Fibroblast of lung (primary cell): ENCODE measurements around the gene PRKAR1A. TPM values are rescaled to one million over a fixed set of nuclear protein-coding genes. Genes with fewer than 3 reads are reported as not detected.
A peak's percentile ranks its signal among the peaks of the same experiment; 100 is the strongest.
"Not testable (repeated sequence)": the region's sequence is repeated elsewhere in the genome, so short reads cannot be mapped to it uniquely, and the experiment has no call there.

Experiments
- DNase-seq, 2 donors: peaks; one replicate each; pipeline versions ENCODE4 v3.0.0 to v3.0.0-alpha.2; 2010; ENCODE audit warnings: low read depth in 2 of 2
- H2AFZ ChIP-seq: 2 replicates; pipeline ENCODE4 v1.5.1; 2012; ENCODE audit warnings: low read length, control low read depth, inconsistent platforms
- H3K27ac ChIP-seq: 2 replicates; pipeline ENCODE4 v1.5.1; 2011; ENCODE audit warnings: low read length, control low read depth; ENCODE audit not compliant: insufficient read depth
- H3K27me3 ChIP-seq: 2 replicates; pipeline ENCODE4 v1.5.1; 2011; ENCODE audit warnings: mild to moderate bottlenecking, low read length; ENCODE audit not compliant: control insufficient read depth, insufficient read depth
- H3K36me3 ChIP-seq: 2 replicates; pipeline ENCODE4 v1.5.1; 2011; ENCODE audit warnings: low read length; ENCODE audit not compliant: control insufficient read depth, insufficient read depth
- H3K4me1 ChIP-seq: 2 replicates; pipeline ENCODE4 v1.5.1; 2011; ENCODE audit warnings: low read length; ENCODE audit not compliant: control insufficient read depth, insufficient read depth; ENCODE audit errors: extremely low read depth
- H3K4me2 ChIP-seq: 2 replicates; pipeline ENCODE4 v1.5.1; 2011; ENCODE audit warnings: low read length, control low read depth; ENCODE audit not compliant: insufficient read depth; ENCODE audit errors: extremely low read depth
- H3K4me3 ChIP-seq, 4 experiments: fragments of 200-600 bp in 1 of 4; sonication (generic) in 1 of 4; replicated peaks in 1 of 4; 2 replicates each; pipeline ENCODE4 v1.5.1; 2011 to 2016; ENCODE audit warnings: low read length in 4 of 4, low read depth in 3 of 4, mild to moderate bottlenecking in 3 of 4, control low read depth in 2 of 4, inconsistent platforms in 1 of 4, mixed read lengths in 1 of 4; ENCODE audit not compliant: insufficient read depth in 1 of 4; ENCODE audit errors: control extremely low read depth in 1 of 4
- H3K79me2 ChIP-seq: 2 replicates; pipeline ENCODE4 v1.5.1; 2012; ENCODE audit warnings: mild to moderate bottlenecking, low read length, inconsistent platforms; ENCODE audit not compliant: control insufficient read depth, insufficient read depth
- H3K9ac ChIP-seq: 2 replicates; pipeline ENCODE4 v1.5.1; 2011; ENCODE audit warnings: mild to moderate bottlenecking, low read length, control low read depth; ENCODE audit not compliant: insufficient read depth
- H3K9me3 ChIP-seq: 2 replicates; pipeline ENCODE4 v1.5.1; 2012; ENCODE audit warnings: low read depth, low read length; ENCODE audit not compliant: control insufficient read depth, insufficient read depth
- H4K20me1 ChIP-seq: 2 replicates; pipeline ENCODE4 v1.5.1; 2011; ENCODE audit warnings: low read length; ENCODE audit not compliant: control insufficient read depth, insufficient read depth; ENCODE audit errors: extremely low read depth
- CTCF ChIP-seq, 2 donors: IDR thresholded peaks in 1 of 2; conservative IDR thresholded peaks in 1 of 2; 1 replicate in 1 of 2; 2 replicates in 1 of 2; pipeline ENCODE4 v1.5.1; 2011 to 2012; ENCODE audit warnings: low read length in 2 of 2, control low read depth in 1 of 2, inconsistent platforms in 1 of 2, low read depth in 1 of 2, mild to moderate bottlenecking in 1 of 2
- EZH2 ChIP-seq: IDR thresholded peaks from 2 replicates; pipeline ENCODE4 v1.5.1; 2012; ENCODE audit warnings: low read length, control low read depth, mild to moderate bottlenecking; ENCODE audit errors: missing control alignments
- polyA plus RNA-seq, 2 donors: library from polyadenylated mRNA; depleted of rRNA in 1 of 2; stranded (reverse) in 1 of 2; unstranded in 1 of 2; fragments of >200 nt; gene quantifications; 2 replicates each; pipeline ENCODE4 v1.2.1, GENCODE V29; 2011 to 2012; ENCODE audit warnings: missing spikeins in 1 of 2
- total RNA-seq: library from RNA; depleted of rRNA; stranded (reverse); fragments of >200 nt; gene quantifications from 2 replicates; pipeline ENCODE4 v1.2.1, GENCODE V29; 2014

Gene PRKAR1A
- total and polyA plus RNA-seq, 2 donors (not counting 1 experiment from before 2014, with no cell fraction given): 285 to 290 TPM

- H3K36me3 ChIP-seq: no peaks in the 10 kb centered on the region
- H3K79me2 ChIP-seq: no peaks in the 10 kb centered on the region
- H3K4me1 ChIP-seq: peaks cover 3% of the 10 kb centered on the region
- H3K27me3 ChIP-seq: no peaks in the 10 kb centered on the region
- H3K4me2 ChIP-seq: no peak overlapping the region
- TF ChIP-seq CTCF (conservative IDR thresholded peaks at IDR 0.05 in 1 of 2, IDR thresholded peaks at IDR 0.05 in 1 of 2; ENCODE audit: low read depth in 1 of 2, low read length in 2 of 2): no peak
- TF ChIP-seq EZH2: no peak
- H3K9ac ChIP-seq: no peak overlapping the region
- DNase-seq: no peak
- H2AFZ ChIP-seq: no peak overlapping the region
- no peaks in the 10 kb centered on the region for H4K20me1 ChIP-seq
- no peaks in the 10 kb centered on the region for H3K9me3 ChIP-seq
- H3K4me3 ChIP-seq: no peak overlapping the region
- peak overlapping the region; percentile 34 for H3K27ac ChIP-seq
Observed at GRCh38 chr17:68579194-68579927, 67.1 kb downstream of the PRKAR1A start.

GRCh38 chr17:68580236-68580770 lies 68.1 kb downstream of the PRKAR1A start:
- Histone ChIP-seq H3K4me1 (peaks cover 3% of the 10 kb centered on the region), H3K9ac (no peak overlapping the region), H3K4me2 (no peak overlapping the region), H4K20me1 (no peaks in the 10 kb centered on the region), H3K27me3 (no peaks in the 10 kb centered on the region), H3K9me3 (no peaks in the 10 kb centered on the region), H3K4me3 (no peak overlapping the region), H3K79me2 (no peaks in the 10 kb centered on the region), H3K36me3 (no peaks in the 10 kb centered on the region), H3K27ac (peak overlapping the region; percentile 39), H2AFZ (no peak overlapping the region)
- DNase-seq: peak; percentile 47 to 95
- no peak for TF ChIP-seq EZH2
- TF ChIP-seq CTCF (conservative IDR thresholded peaks at IDR 0.05 in 1 of 2, IDR thresholded peaks at IDR 0.05 in 1 of 2; ENCODE audit: low read depth in 1 of 2, low read length in 2 of 2): no peak

- no peaks in the 10 kb centered on the region for H3K27me3 ChIP-seq
- H3K4me1 ChIP-seq: no peaks in the 10 kb centered on the region
- no peaks in the 10 kb centered on the region for H3K36me3 ChIP-seq
- H3K79me2 ChIP-seq: no peaks in the 10 kb centered on the region
- no peaks in the 10 kb centered on the region for H3K9me3 ChIP-seq
- no peak overlapping the region for H3K9ac ChIP-seq
- no peak overlapping the region for H3K4me3 ChIP-seq
- H3K4me2 ChIP-seq: no peak overlapping the region
- no peak for DNase-seq
- H4K20me1 ChIP-seq: no peaks in the 10 kb centered on the region
- H2AFZ ChIP-seq: no peak overlapping the region
- TF ChIP-seq EZH2 (no peak), CTCF (conservative IDR thresholded peaks at IDR 0.05 in 1 of 2, IDR thresholded peaks at IDR 0.05 in 1 of 2; ENCODE audit: low read depth in 1 of 2, low read length in 2 of 2) (no peak)
- no peak overlapping the region for H3K27ac ChIP-seq
Observed at GRCh38 chr17:68581863-68582645, 69.8 kb downstream of the PRKAR1A start.

- not testable (repeated sequence) for H3K4me1 ChIP-seq, H3K27ac ChIP-seq, H3K36me3 ChIP-seq, H4K20me1 ChIP-seq, H3K27me3 ChIP-seq, H2AFZ ChIP-seq, H3K9ac ChIP-seq, H3K79me2 ChIP-seq, H3K4me2 ChIP-seq, H3K4me3 ChIP-seq, DNase-seq, H3K9me3 ChIP-seq
Observed at GRCh38 chr17:68582867-68583266, 70.6 kb downstream of the PRKAR1A start.
